Activated gamma-delta T cell (primary cell): ENCODE measurements around the gene MCF2L2.
"Not testable (repeated sequence)": the region's sequence is repeated elsewhere in the genome, so short reads cannot be mapped to it uniquely, and the experiment has no call there.

Experiments used
- DNase-seq: peaks from one replicate; lab custom pipeline; 2025; lab: John Stamatoyannopoulos, UW

The MCF2L2 gene

GRCh38 chr3:183443395-183444385 is 15.3 kb upstream of the MCF2L2 start:
- no peak for DNase-seq

- DNase-seq: no peak
These were observed 14.6 kb upstream of the MCF2L2 start for GRCh38 chr3:183442994-183443393.

GRCh38 chr3:183440521-183440920 is 12.1 kb upstream of the MCF2L2 start:
- DNase-seq: not testable (repeated sequence)

- no peak for DNase-seq
These were observed 11.1 kb upstream of the MCF2L2 start for GRCh38 chr3:183439515-183439914.

GRCh38 chr3:183438735-183439134 is 10.3 kb upstream of the MCF2L2 start:
- no peak for DNase-seq

- DNase-seq: no peak
These were observed 9.5 kb upstream of the MCF2L2 start for GRCh38 chr3:183437666-183438564.

- DNase-seq: no peak
These were observed 8.6 kb upstream of the MCF2L2 start for GRCh38 chr3:183437061-183437460.

- no peak for DNase-seq
These were observed 7.2 kb upstream of the MCF2L2 start for GRCh38 chr3:183435661-183436060.

GRCh38 chr3:183434992-183435391 is 6.6 kb upstream of the MCF2L2 start:
- no peak for DNase-seq

GRCh38 chr3:183434503-183434902 is 6.1 kb upstream of the MCF2L2 start:
- DNase-seq: no peak

GRCh38 chr3:183430325-183430957 is 2.0 kb upstream of the MCF2L2 start:
- no peak for DNase-seq

GRCh38 chr3:183427876-183428446 is 458 bp downstream of the MCF2L2 start:
- DNase-seq: no peak

- no peak for DNase-seq
These were observed 1.1 kb downstream of the MCF2L2 start for GRCh38 chr3:183427196-183427875.

GRCh38 chr3:183418807-183419206 is 9.6 kb downstream of the MCF2L2 start:
- not testable (repeated sequence) for DNase-seq

GRCh38 chr3:183411216-183411922 is 17.1 kb downstream of the MCF2L2 start:
- DNase-seq: no peak

- DNase-seq: no peak
These were observed 17.7 kb downstream of the MCF2L2 start for GRCh38 chr3:183410759-183411158.

GRCh38 chr3:183410280-183410679 is 18.1 kb downstream of the MCF2L2 start:
- no peak for DNase-seq

- DNase-seq: no peak
These were observed 19.2 kb downstream of the MCF2L2 start for GRCh38 chr3:183409219-183409618.

GRCh38 chr3:183401678-183402077 is 26.7 kb downstream of the MCF2L2 start:
- no peak for DNase-seq

- DNase-seq: no peak
These were observed 28.1 kb downstream of the MCF2L2 start for GRCh38 chr3:183400352-183400751.
